H9 (cell line): ENCODE data around the gene CAVIN2. TPM values are rescaled to one million over a fixed set of nuclear protein-coding genes. Genes with fewer than 3 reads are reported as not detected.

Experiments
- DNase-seq: peaks from one replicate; pipeline ENCODE4 v3.0.0-alpha.2; 2017
- H2AFZ ChIP-seq: one replicate; pipeline ENCODE4 v1.6.1; 2013; ENCODE audit warnings: mild to moderate bottlenecking, low read length, control low read depth, moderate library complexity
- H2AK5ac ChIP-seq: 2 replicates; pipeline ENCODE4 v1.6.1; 2013; ENCODE audit warnings: low read length, control low read depth, mixed read lengths; ENCODE audit not compliant: insufficient read length
- H2BK120ac ChIP-seq: one replicate; pipeline ENCODE4 v1.6.1; 2013; ENCODE audit warnings: low read depth, mild to moderate bottlenecking, low read length, control low read depth, inconsistent platforms; ENCODE audit not compliant: poor library complexity, severe bottlenecking
- H2BK12ac ChIP-seq: 2 replicates; pipeline ENCODE4 v1.6.1; 2013; ENCODE audit warnings: low read length, control low read depth, mixed read lengths, low read depth; ENCODE audit not compliant: insufficient read length
- H2BK15ac ChIP-seq: 2 replicates; pipeline ENCODE4 v1.6.1; 2013; ENCODE audit warnings: low read depth, low read length, control low read depth
- H2BK20ac ChIP-seq: one replicate; pipeline ENCODE4 v1.6.1; 2013; ENCODE audit warnings: low read depth, mild to moderate bottlenecking, low read length, control low read depth, inconsistent platforms; ENCODE audit not compliant: poor library complexity, severe bottlenecking
- H2BK5ac ChIP-seq: 2 replicates; pipeline ENCODE4 v1.6.1; 2013; ENCODE audit warnings: low read length, control low read depth, mixed read lengths; ENCODE audit not compliant: insufficient read length
- H3K14ac ChIP-seq: 2 replicates; pipeline ENCODE4 v1.6.1; 2013; ENCODE audit warnings: low read length, control low read depth; ENCODE audit not compliant: insufficient read depth
- H3K18ac ChIP-seq: 2 replicates; pipeline ENCODE4 v1.6.1; 2013; ENCODE audit warnings: low read depth, mild to moderate bottlenecking, mixed read lengths, low read length, control low read depth; ENCODE audit not compliant: insufficient read length
- H3K23ac ChIP-seq: 2 replicates; pipeline ENCODE4 v1.6.1; 2013; ENCODE audit warnings: low read length, control low read depth, mixed read lengths, low read depth; ENCODE audit not compliant: insufficient read length
- H3K23me2 ChIP-seq: 2 replicates; pipeline ENCODE4 v1.6.1; 2013; ENCODE audit warnings: low read depth, mild to moderate bottlenecking, mixed read lengths, low read length, control low read depth; ENCODE audit not compliant: insufficient read length, poor library complexity, severe bottlenecking
- H3K27ac ChIP-seq: 2 replicates; pipeline ENCODE4 v1.5.1; 2013; ENCODE audit warnings: low read length, control low read depth, mixed read lengths, low read depth; ENCODE audit not compliant: insufficient read length
- H3K27me3 ChIP-seq: 2 replicates; pipeline ENCODE4 v1.6.1; 2013; ENCODE audit warnings: low read length, control low read depth, inconsistent platforms; ENCODE audit not compliant: insufficient read depth
- H3K4ac ChIP-seq: 2 replicates; pipeline ENCODE4 v1.6.1; 2013; ENCODE audit warnings: low read depth, mild to moderate bottlenecking, control low read depth, inconsistent platforms, low read length, moderate library complexity
- H3K4me1 ChIP-seq: 2 replicates; pipeline ENCODE4 v1.6.1; 2013; ENCODE audit warnings: low read length, control low read depth, inconsistent platforms; ENCODE audit not compliant: insufficient read depth
- H3K4me2 ChIP-seq: 2 replicates; pipeline ENCODE4 v1.6.1; 2013; ENCODE audit warnings: low read length, control low read depth, mixed read lengths; ENCODE audit not compliant: insufficient read length, insufficient read depth
- H3K56ac ChIP-seq: 2 replicates; pipeline ENCODE4 v1.6.1; 2013; ENCODE audit warnings: low read depth, mild to moderate bottlenecking, mixed read lengths, low read length, control low read depth; ENCODE audit not compliant: insufficient read length
- H3K79me1 ChIP-seq: 2 replicates; pipeline ENCODE4 v1.6.1; 2013; ENCODE audit warnings: low read depth, mild to moderate bottlenecking, moderate library complexity, low read length, control low read depth, inconsistent platforms; ENCODE audit not compliant: insufficient read depth, poor library complexity, severe bottlenecking
- H3K79me2 ChIP-seq: 2 replicates; pipeline ENCODE4 v1.6.1; 2013; ENCODE audit warnings: low read length, control low read depth, inconsistent platforms; ENCODE audit not compliant: insufficient read depth
- H3K9ac ChIP-seq: 2 replicates; pipeline ENCODE4 v1.6.1; 2013; ENCODE audit warnings: low read length, control low read depth, mixed read lengths; ENCODE audit not compliant: insufficient read length; ENCODE audit errors: extremely low read depth
- H3K9me3 ChIP-seq: one replicate; pipeline ENCODE4 v1.6.1; 2013; ENCODE audit warnings: low read depth, low read length, inconsistent platforms; ENCODE audit not compliant: control insufficient read depth
- H3T11ph ChIP-seq: one replicate; pipeline ENCODE4 v1.6.1; 2013; ENCODE audit warnings: mild to moderate bottlenecking, low read length, control low read depth, inconsistent platforms
- H4K20me1 ChIP-seq: one replicate; pipeline ENCODE4 v1.6.1; 2013; ENCODE audit not compliant: control insufficient read depth, insufficient read length, insufficient read depth
- H4K5ac ChIP-seq: 2 replicates; pipeline ENCODE4 v1.6.1; 2013; ENCODE audit warnings: low read depth, mild to moderate bottlenecking, mixed read lengths, low read length, control low read depth; ENCODE audit not compliant: insufficient read length
- H4K8ac ChIP-seq: replicated peaks from 2 replicates; pipeline ENCODE4 v1.6.1; 2013; ENCODE audit warnings: low read length, control low read depth, mixed read lengths, low read depth; ENCODE audit not compliant: insufficient read length
- H4K91ac ChIP-seq: 2 replicates; pipeline ENCODE4 v1.6.1; 2013; ENCODE audit warnings: low read depth, mild to moderate bottlenecking, moderate library complexity, mixed read lengths, low read length, control low read depth; ENCODE audit not compliant: insufficient read length
- H3K27ac Mint-ChIP-seq, 3 experiments: 2 replicates in 2 of 3; 3 replicates in 1 of 3; pipeline ENCODE4 v1.8.0; 2020 to 2021; ENCODE audit warnings: mixed read lengths in 3 of 3, mild to moderate bottlenecking in 1 of 3, moderate library complexity in 1 of 3
- H3K27me3 Mint-ChIP-seq: 2 replicates; pipeline ENCODE4 v1.8.0; 2021; ENCODE audit warnings: low read depth, mild to moderate bottlenecking, moderate library complexity, mixed read lengths
- H3K36me3 Mint-ChIP-seq, 3 experiments: 2 replicates in 2 of 3; 3 replicates in 1 of 3; pipeline ENCODE4 v1.8.0; 2020 to 2021; ENCODE audit warnings: low read depth in 3 of 3, mixed read lengths in 3 of 3; ENCODE audit not compliant: insufficient read depth in 1 of 3
- H3K4me1 Mint-ChIP-seq, 2 experiments: 2 replicates each; pipeline ENCODE4 v1.8.0; 2020; ENCODE audit warnings: mixed read lengths in 2 of 2
- H3K4me3 Mint-ChIP-seq, 2 experiments: 2 replicates in 1 of 2; 3 replicates in 1 of 2; pipeline ENCODE4 v1.8.0; 2020 to 2021; ENCODE audit warnings: mild to moderate bottlenecking in 2 of 2, mixed read lengths in 2 of 2, moderate library complexity in 1 of 2
- H3K9me3 Mint-ChIP-seq, 2 experiments: 2 replicates in 1 of 2; 3 replicates in 1 of 2; pipeline ENCODE4 v1.8.0; 2020; ENCODE audit warnings: mild to moderate bottlenecking in 2 of 2, mixed read lengths in 2 of 2, moderate library complexity in 1 of 2
- CTCF ChIP-seq: fragments of 200-600 bp; sonication (generic); conservative IDR thresholded peaks from 3 replicates; pipeline ENCODE4 v1.8.0; 2021; ENCODE audit warnings: antibody characterized with exemption, mild to moderate bottlenecking
- WGBS: extraction: QIAGEN DNeasy Blood & Tissue Kit; methylation state at CpG from one replicate; pipeline ENCODE4 v1.1.7; 2013; ENCODE audit warnings: missing lambda C conversion rate, low lambda C conversion rate, mixed read lengths; ENCODE audit not compliant: insufficient read length; ENCODE audit errors: extremely low coverage; 5-methylcytosine and 5-hydroxymethylcytosine counted together
- total RNA-seq: library from RNA; stranded (reverse); gene quantifications from 2 replicates; pipeline ENCODE4 v1.2.1, GENCODE V29; 2021

Gene CAVIN2
- total RNA-seq, 1 experiment from 2014 or later: not detected

- Histone ChIP-seq H3K4ac (no peak overlapping the region), H2BK5ac (no peak overlapping the region), H3K18ac (no peak overlapping the region), H3K23ac (no peak overlapping the region), H2AFZ (peak overlapping the region; percentile 68), H2BK20ac (no peak overlapping the region), H3K9ac (no peak overlapping the region), H3K4me2 (no peak overlapping the region), H3K4me1 (peaks cover 5% of the 10 kb centered on the region; the same call in 1 of the 2 replicates), H2AK5ac (no peak overlapping the region), H3K79me1 (no peaks in the 10 kb centered on the region), H4K91ac (no peak overlapping the region), H2BK120ac (no peak overlapping the region), H3K27me3 (no peaks in the 10 kb centered on the region), H2BK12ac (no peak overlapping the region), H3T11ph (no peak overlapping the region), H3K14ac (no peak overlapping the region), H4K8ac (no peak overlapping the region), H4K5ac (no peak overlapping the region), H3K9me3 (no peaks in the 10 kb centered on the region), H3K27ac (no peak overlapping the region), H2BK15ac (no peak overlapping the region), H3K23me2 (no peaks in the 10 kb centered on the region), H3K56ac (no peak overlapping the region), H4K20me1 (no peaks in the 10 kb centered on the region), H3K79me2 (no peaks in the 10 kb centered on the region)
- WGBS: no CpG with 5 or more reads among the region's 7 CpGs
- DNase-seq: no peak
- Mint-ChIP-seq H3K36me3 (peaks cover 0 to 3% (median 0%) of the 10 kb centered on the region in 3 experiments; a peak in 2 of 7 replicates), H3K4me3 (no peak overlapping the region), H3K4me1 (peaks cover 13 to 15% of the 10 kb centered on the region in 2 experiments), H3K27me3 (no peaks in the 10 kb centered on the region; the same call in 1 of the 2 replicates), H3K27ac (no peak overlapping the region), H3K9me3 (peaks cover 0 to 4% of the 10 kb centered on the region in 2 experiments; a peak in 3 of 5 replicates)
- TF ChIP-seq CTCF: no peak
Measured at GRCh38 chr2:191856111-191856876, 9.4 kb upstream of the CAVIN2 start.
